Brain microvascular endothelial cell (primary cell): ENCODE results near the gene CNEP1R1.

Source experiments
- DNase-seq: peaks from one replicate; pipeline ENCODE4 v3.0.0-alpha.2; 2020
- H3K27ac ChIP-seq: fragments of 250-450 bp; sonication (Bioruptor Pico); 2 replicates; pipeline ENCODE4 v1.5.1; 2020; ENCODE audit warnings: mild to moderate bottlenecking, moderate library complexity
- H3K27me3 ChIP-seq: fragments of 250-450 bp; sonication (Bioruptor Pico); replicated peaks from 2 replicates; pipeline ENCODE4 v1.5.1; 2020; ENCODE audit warnings: mild to moderate bottlenecking
- H3K36me3 ChIP-seq: fragments of 250-450 bp; sonication (Bioruptor Pico); replicated peaks from 2 replicates; pipeline ENCODE4 v1.5.1; 2020; ENCODE audit warnings: mild to moderate bottlenecking
- H3K4me3 ChIP-seq: 2 replicates; pipeline ENCODE4 v1.5.1; 2011; ENCODE audit warnings: low read depth, mild to moderate bottlenecking, control low read depth, low read length, moderate library complexity
- in situ Hi-C: cut with HindIII; loops from 2 replicates; pipeline ENCODE4 v1.10.0; 2017; ENCODE audit warnings: low sequenced_read_pairs, low pct_ligation_motif_present
- TF ChIP-seq, protein P1 (sequence below): IDR thresholded peaks from 2 replicates; pipeline ENCODE4 v1.5.1; 2011; ENCODE audit warnings: low read depth, mild to moderate bottlenecking, moderate library complexity, low read length, control low read depth, inconsistent platforms; ENCODE audit errors: missing control alignments

The CNEP1R1 gene

GRCh38 chr16:50036426-50036825 is 11.4 kb downstream of the CNEP1R1 start:
- TF ChIP-seq, protein P1, sequence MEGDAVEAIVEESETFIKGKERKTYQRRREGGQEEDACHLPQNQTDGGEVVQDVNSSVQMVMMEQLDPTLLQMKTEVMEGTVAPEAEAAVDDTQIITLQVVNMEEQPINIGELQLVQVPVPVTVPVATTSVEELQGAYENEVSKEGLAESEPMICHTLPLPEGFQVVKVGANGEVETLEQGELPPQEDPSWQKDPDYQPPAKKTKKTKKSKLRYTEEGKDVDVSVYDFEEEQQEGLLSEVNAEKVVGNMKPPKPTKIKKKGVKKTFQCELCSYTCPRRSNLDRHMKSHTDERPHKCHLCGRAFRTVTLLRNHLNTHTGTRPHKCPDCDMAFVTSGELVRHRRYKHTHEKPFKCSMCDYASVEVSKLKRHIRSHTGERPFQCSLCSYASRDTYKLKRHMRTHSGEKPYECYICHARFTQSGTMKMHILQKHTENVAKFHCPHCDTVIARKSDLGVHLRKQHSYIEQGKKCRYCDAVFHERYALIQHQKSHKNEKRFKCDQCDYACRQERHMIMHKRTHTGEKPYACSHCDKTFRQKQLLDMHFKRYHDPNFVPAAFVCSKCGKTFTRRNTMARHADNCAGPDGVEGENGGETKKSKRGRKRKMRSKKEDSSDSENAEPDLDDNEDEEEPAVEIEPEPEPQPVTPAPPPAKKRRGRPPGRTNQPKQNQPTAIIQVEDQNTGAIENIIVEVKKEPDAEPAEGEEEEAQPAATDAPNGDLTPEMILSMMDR = no peak
- Histone ChIP-seq H3K36me3 (peaks cover 35% of the 10 kb centered on the region), H3K4me3 (no peak overlapping the region), H3K27ac (no peak overlapping the region), H3K27me3 (no peaks in the 10 kb centered on the region)
- in situ Hi-C loops = no loop called here
- no peak for DNase-seq

DNA sequence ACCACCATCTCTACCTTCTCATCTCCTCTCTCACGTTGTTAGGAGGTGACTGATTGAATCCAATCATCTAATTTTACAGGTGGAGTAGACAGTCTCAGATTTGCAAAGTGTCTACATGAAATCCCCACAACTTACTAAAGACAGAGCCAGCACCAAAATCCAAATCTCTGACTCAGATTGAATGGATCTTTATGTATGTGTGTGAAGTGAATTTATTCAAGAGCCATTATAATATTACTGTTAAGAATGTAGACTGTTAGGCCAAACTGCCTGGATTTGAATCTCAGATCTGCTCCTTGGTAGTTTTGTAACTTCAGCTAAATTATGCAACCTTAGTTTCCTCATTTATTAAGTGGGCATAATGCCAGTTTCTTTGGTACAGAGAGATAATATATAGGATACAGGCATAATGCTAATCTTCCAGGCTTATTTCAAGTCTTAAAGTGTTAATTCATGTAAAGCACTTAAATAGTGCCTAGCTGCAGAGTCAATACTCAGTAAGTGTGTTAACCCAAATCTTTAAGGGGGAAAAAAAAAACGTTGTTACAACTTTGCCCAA is 12.7 kb downstream of the CNEP1R1 start:
- TF ChIP-seq, protein P1 = no peak
- in situ Hi-C loops = no loop called here
- Histone ChIP-seq H3K36me3 (peaks cover 24% of the 10 kb centered on the region), H3K4me3 (no peak overlapping the region), H3K27ac (no peak overlapping the region), H3K27me3 (no peaks in the 10 kb centered on the region)
- DNase-seq = no peak

- no peak overlapping the region for H3K4me3 ChIP-seq
- TF ChIP-seq, protein P1 = no peak
- H3K27ac ChIP-seq = no peak overlapping the region
- in situ Hi-C loops = no loop called here
- peaks cover 23% of the 10 kb centered on the region for H3K36me3 ChIP-seq
- H3K27me3 ChIP-seq = no peaks in the 10 kb centered on the region
- DNase-seq = no peak
Observed at GRCh38 chr16:50038286-50038685, 13.3 kb downstream of the CNEP1R1 start.

DNA sequence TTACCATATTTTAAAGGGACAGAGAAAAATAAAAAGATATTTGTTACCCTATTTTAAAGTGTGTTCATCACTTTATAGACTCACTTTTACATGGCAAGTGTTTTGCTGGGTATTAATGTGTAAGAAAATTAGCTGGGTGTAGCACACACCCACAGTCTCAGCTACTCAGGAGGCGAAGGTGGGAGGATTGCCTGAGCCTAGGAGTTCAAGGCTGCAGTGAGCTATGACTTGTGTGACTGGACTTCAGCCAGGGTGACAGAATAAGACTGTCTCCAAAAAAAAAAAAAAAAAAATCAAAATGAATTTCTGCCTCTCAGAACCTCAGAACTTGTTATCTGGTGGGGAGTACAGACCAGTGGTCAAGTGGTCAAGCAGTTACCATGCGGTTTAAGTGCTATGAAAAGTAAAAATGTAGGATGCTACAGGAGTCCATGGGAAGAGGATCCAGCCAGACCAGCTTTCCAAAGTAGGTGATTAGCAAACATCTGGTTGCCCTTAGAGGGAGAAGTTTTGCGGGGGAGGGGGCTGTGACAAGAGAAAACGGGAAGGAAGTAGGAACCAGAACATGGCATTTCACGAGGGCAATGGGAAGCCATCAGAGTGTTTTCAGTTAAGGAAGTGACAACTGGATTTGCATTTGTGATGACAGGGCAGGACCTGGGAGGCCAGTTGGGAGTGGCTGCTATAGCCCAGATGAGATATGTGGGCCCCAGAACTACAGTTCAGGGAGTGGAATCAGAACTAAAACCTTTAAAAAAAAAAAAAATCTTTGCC is 13.9 kb downstream of the CNEP1R1 start:
- H3K36me3 ChIP-seq = peaks cover 18% of the 10 kb centered on the region
- no peak overlapping the region for H3K4me3 ChIP-seq
- TF ChIP-seq, protein P1 = no peak
- no peaks in the 10 kb centered on the region for H3K27me3 ChIP-seq
- in situ Hi-C loops = no loop called here
- DNase-seq = no peak
- H3K27ac ChIP-seq = no peak overlapping the region

DNA sequence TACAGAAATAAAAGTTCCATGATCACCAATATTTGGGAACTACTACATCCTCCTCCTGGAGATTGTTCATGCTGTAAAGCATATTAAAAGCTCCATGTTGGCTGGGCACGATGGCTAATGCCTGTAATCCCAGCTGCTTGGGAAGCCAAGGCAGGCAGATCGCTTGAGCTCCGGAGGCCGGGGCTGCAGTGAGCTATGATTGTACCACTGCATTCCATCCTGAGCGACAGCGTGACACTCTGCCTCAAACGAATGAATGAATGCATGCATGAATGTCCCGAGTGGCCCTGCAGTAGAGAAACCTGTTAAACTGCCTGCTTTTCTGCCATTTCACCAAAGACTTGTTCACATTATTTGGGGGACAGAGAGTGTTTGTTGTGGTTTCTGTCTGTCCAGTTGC is 15.0 kb downstream of the CNEP1R1 start:
- TF ChIP-seq, protein P1 = no peak
- H3K36me3 ChIP-seq = peaks cover 9% of the 10 kb centered on the region
- no peak overlapping the region for H3K27ac ChIP-seq
- H3K4me3 ChIP-seq = no peak overlapping the region
- in situ Hi-C loops = no loop called here
- DNase-seq = no peak
- no peaks in the 10 kb centered on the region for H3K27me3 ChIP-seq

DNA sequence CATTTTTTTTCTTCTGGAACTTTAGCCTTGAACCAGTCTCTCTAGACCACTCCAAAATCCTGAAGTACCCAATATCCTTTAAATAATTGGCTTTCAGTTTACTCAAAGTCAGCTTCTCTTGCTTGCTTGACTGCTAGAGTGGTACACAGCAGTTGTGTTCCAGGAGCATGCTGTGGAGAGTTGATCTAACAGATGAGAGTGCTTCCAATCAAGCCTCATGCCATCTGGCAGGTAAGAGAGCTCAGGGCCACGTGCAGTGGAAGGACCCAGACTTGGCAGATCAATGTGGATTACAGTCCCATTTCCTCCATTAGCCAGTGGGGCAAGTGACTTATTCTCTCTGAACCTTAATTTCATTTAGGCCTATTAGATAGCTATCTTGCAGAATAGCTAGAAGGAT is 15.7 kb downstream of the CNEP1R1 start:
- H3K27me3 ChIP-seq = no peaks in the 10 kb centered on the region
- in situ Hi-C loops = no loop called here
- no peak overlapping the region for H3K27ac ChIP-seq
- DNase-seq = no peak
- TF ChIP-seq, protein P1 = no peak
- no peak overlapping the region for H3K4me3 ChIP-seq
- H3K36me3 ChIP-seq = peaks cover 4% of the 10 kb centered on the region
